Calu3 (cell line): ENCODE measurements around the gene AP5S1. TPM values are rescaled to one million over a fixed set of nuclear protein-coding genes. Genes with fewer than 3 reads are reported as not detected.

Source experiments
- BruUV-seq: library from RNA; stranded (reverse); fragments of 400-500 nt; replicated peaks from 2 replicates; lab custom pipeline; 2021; lab: Mats Ljungman, UMichigan
- CTCF ChIA-PET: fragments of 300-600 bp; sonication (Branson Sonifier 250); formaldehyde crosslinking; loops from one replicate; lab custom pipeline; 2022; ENCODE audit warnings: antibody characterized with exemption; lab: Charles Lee
- DNase-seq: peaks from one replicate; pipeline ENCODE4 v3.0.0; 2022
- H3K27ac Mint-ChIP-seq: one replicate; pipeline ENCODE4 v1.8.0; 2022; ENCODE audit warnings: mixed read lengths; ENCODE audit not compliant: unreplicated experiment
- H3K27me3 Mint-ChIP-seq: one replicate; pipeline ENCODE4 v1.8.0; 2022; ENCODE audit warnings: mixed read lengths; ENCODE audit not compliant: unreplicated experiment
- H3K36me3 Mint-ChIP-seq: one replicate; pipeline ENCODE4 v1.8.0; 2022; ENCODE audit warnings: mild to moderate bottlenecking, moderate library complexity, mixed read lengths; ENCODE audit not compliant: insufficient read depth, unreplicated experiment
- H3K4me1 Mint-ChIP-seq: one replicate; pipeline ENCODE4 v1.8.0; 2022; ENCODE audit warnings: mild to moderate bottlenecking, low read depth, mixed read lengths; ENCODE audit not compliant: unreplicated experiment
- H3K4me3 Mint-ChIP-seq: one replicate; pipeline ENCODE4 v1.8.0; 2022; ENCODE audit warnings: mild to moderate bottlenecking, low read depth, moderate library complexity, mixed read lengths; ENCODE audit not compliant: unreplicated experiment
- H3K9me3 Mint-ChIP-seq: one replicate; pipeline ENCODE4 v1.8.0; 2022; ENCODE audit warnings: low read depth, mixed read lengths; ENCODE audit not compliant: unreplicated experiment
- intact Hi-C: fragments of 100-400 bp; cut with micrococcal nuclease; formaldehyde crosslinking; loops from one replicate; pipeline ENCODE4 v1.10.0; 2022; ENCODE audit not compliant: unreplicated experiment
- total RNA-seq: library from RNA; stranded (reverse); gene quantifications from 2 replicates; pipeline ENCODE4 v1.2.3, GENCODE V29; 2022
- TF ChIP-seq, protein P1 (sequence below): fragments of 200-600 bp; IDR thresholded peaks from one replicate; pipeline ENCODE4 v1.8.0; 2022; ENCODE audit warnings: antibody characterized with exemption; ENCODE audit not compliant: unreplicated experiment

Gene AP5S1
- total RNA-seq, 1 experiment from 2014 or later: 9.5 TPM

DNA sequence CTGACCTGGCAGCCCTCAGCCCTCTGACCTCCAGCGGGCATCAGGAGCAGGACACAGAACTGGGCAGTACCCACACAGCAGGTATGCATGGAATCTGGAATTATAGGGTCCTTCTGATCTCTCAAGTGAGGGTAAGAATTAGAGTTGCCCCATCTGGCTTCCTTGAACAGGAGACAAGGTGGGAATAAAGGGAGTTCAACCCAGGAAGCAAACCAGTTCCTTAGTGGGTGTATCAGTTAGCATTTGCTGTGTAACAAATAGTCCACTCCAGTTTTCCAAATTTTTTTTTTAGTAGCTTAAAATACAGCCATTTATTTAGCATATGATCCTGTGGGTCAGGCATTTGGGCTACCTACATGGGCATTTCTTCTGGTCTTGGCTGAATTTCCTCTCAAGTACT lies 42.0 kb downstream of the AP5S1 start:
- Mint-ChIP-seq H3K27me3 (no peaks in the 10 kb centered on the region), H3K4me3 (no peak overlapping the region), H3K9me3 (no peaks in the 10 kb centered on the region), H3K4me1 (no peaks in the 10 kb centered on the region), H3K36me3 (peaks cover 38% of the 10 kb centered on the region), H3K27ac (no peak overlapping the region)
- DNase-seq: no peak
- TF ChIP-seq, protein P1, sequence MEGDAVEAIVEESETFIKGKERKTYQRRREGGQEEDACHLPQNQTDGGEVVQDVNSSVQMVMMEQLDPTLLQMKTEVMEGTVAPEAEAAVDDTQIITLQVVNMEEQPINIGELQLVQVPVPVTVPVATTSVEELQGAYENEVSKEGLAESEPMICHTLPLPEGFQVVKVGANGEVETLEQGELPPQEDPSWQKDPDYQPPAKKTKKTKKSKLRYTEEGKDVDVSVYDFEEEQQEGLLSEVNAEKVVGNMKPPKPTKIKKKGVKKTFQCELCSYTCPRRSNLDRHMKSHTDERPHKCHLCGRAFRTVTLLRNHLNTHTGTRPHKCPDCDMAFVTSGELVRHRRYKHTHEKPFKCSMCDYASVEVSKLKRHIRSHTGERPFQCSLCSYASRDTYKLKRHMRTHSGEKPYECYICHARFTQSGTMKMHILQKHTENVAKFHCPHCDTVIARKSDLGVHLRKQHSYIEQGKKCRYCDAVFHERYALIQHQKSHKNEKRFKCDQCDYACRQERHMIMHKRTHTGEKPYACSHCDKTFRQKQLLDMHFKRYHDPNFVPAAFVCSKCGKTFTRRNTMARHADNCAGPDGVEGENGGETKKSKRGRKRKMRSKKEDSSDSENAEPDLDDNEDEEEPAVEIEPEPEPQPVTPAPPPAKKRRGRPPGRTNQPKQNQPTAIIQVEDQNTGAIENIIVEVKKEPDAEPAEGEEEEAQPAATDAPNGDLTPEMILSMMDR: no peak
- CTCF ChIA-PET: no interaction called here
- no TSS peak for BruUV-seq
- intact Hi-C loops: no loop called here

DNA sequence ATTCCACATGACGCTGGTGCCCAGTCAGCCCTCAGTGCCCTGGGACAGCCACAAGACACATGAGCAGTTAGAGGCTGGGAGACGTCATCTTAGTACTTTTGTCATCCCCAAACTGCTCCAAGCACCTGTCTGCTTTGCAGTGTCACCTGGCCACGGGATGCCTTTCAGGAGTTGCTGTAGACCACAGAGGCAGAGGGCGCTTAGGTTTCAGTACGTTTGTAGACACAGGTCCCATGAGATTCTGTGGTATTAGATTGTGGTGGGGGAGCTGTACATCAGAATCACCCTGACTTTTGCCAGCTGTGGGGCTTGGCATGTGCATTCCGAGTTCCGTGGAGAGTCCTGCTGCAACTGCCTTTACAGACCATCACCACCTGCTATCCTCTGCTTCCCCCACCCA lies 43.0 kb downstream of the AP5S1 start:
- Mint-ChIP-seq H3K27ac (no peak overlapping the region), H3K9me3 (no peaks in the 10 kb centered on the region), H3K4me3 (no peak overlapping the region), H3K36me3 (peaks cover 44% of the 10 kb centered on the region), H3K4me1 (no peaks in the 10 kb centered on the region), H3K27me3 (no peaks in the 10 kb centered on the region)
- no TSS peak for BruUV-seq
- no peak for DNase-seq
- intact Hi-C loops: no loop called here
- TF ChIP-seq, protein P1: no peak
- CTCF ChIA-PET: no interaction called here

DNA sequence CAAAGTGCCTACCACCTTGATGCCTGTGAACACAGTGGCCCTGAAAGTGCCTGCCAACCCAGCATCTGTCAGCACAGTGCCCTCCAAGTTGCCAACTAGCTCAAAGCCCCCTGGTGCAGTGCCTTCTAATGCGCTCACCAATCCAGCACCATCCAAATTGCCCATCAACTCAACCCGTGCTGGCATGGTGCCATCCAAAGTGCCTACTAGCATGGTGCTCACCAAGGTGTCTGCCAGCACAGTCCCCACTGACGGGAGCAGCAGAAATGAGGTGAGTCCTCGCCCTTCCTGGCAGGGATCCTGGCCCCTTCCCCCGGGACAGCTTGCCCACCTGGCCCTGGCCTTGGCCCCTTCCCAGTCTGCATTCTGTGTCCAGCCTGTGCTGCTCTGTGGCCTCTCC lies 44.2 kb downstream of the AP5S1 start:
- CTCF ChIA-PET: no interaction called here
- intact Hi-C loops: no loop called here
- H3K9me3 Mint-ChIP-seq: no peaks in the 10 kb centered on the region
- peaks cover 47% of the 10 kb centered on the region for H3K36me3 Mint-ChIP-seq
- H3K27me3 Mint-ChIP-seq: no peaks in the 10 kb centered on the region
- no peak overlapping the region for H3K27ac Mint-ChIP-seq
- no peak for DNase-seq
- no peaks in the 10 kb centered on the region for H3K4me1 Mint-ChIP-seq
- BruUV-seq: no TSS peak
- TF ChIP-seq, protein P1: no peak
- no peak overlapping the region for H3K4me3 Mint-ChIP-seq

DNA sequence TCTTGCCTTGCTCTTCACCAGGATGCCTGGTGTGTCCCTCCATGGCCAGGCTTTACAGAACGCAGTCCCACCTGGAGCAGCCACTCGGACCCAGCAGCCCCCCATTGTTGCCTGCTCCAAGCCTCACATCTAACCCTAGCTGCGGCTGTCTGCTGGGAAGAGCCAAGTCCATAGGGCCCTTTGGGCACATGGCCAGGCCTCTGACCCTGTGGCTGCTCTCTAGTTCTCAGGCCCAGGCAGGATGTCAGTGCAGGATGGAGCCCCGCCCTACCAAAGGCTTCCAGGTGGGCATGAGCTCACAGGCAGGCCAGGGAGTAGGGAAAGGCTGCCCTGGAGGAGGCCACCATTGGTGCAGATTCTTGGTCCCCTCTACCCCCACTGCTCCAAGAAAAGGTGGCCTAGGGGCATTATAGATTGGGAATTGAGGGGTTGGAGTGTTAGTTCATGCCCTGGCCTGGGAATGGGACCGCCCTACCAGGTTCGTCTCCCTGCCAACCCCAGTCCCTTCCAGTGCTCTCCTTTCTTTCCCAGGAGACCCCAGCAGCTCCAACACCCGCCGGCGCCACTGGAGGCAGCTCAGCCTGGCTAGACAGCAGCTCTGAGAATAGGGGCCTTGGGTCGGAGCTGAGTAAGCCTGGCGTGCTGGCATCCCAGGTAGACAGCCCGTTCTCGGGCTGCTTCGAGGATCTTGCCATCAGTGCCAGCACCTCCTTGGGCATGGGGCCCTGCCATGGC lies 45.0 kb downstream of the AP5S1 start:
- intact Hi-C loops: no loop called here
- no peak for DNase-seq
- Mint-ChIP-seq H3K27me3 (no peaks in the 10 kb centered on the region), H3K4me3 (no peak overlapping the region), H3K36me3 (peaks cover 46% of the 10 kb centered on the region), H3K27ac (no peak overlapping the region), H3K9me3 (no peaks in the 10 kb centered on the region), H3K4me1 (no peaks in the 10 kb centered on the region)
- CTCF ChIA-PET: no interaction called here
- TF ChIP-seq, protein P1: no peak
- BruUV-seq: no TSS peak
